DOHH2 (cell line): Measurements from ENCODE around the gene ZBTB16.

Experiments
- H3F3A ChIP-seq: fragments of 200-600 bp; sonication (generic), shearing (Covaris generic); 2 replicates; pipeline ENCODE4 v1.6.0; 2016; ENCODE audit warnings: antibody characterized with exemption, mild to moderate bottlenecking; ENCODE audit not compliant: control insufficient read depth, insufficient read depth
- H3K27ac ChIP-seq: fragments of 200-600 bp; sonication (generic); 2 replicates; pipeline ENCODE4 v1.5.1; 2014; ENCODE audit warnings: low read depth, mild to moderate bottlenecking, low read length, moderate library complexity
- H3K27me3 ChIP-seq: fragments of 200-600 bp; sonication (generic); 2 replicates; pipeline ENCODE4 v1.6.1; 2014; ENCODE audit warnings: mild to moderate bottlenecking, low read length, mixed read lengths; ENCODE audit not compliant: control insufficient read depth
- H3K36me3 ChIP-seq: fragments of 200-600 bp; sonication (generic); 2 replicates; pipeline ENCODE4 v1.6.1; 2014; ENCODE audit warnings: mild to moderate bottlenecking, low read length, moderate library complexity, mixed read lengths; ENCODE audit not compliant: control insufficient read depth
- H3K4me1 ChIP-seq: fragments of 200-600 bp; sonication (generic); 2 replicates; pipeline ENCODE4 v1.6.1; 2014; ENCODE audit warnings: mild to moderate bottlenecking, low read length, mixed read lengths; ENCODE audit not compliant: control insufficient read depth
- H3K4me2 ChIP-seq: fragments of 200-600 bp; sonication (generic); 2 replicates; pipeline ENCODE4 v1.6.0; 2014; ENCODE audit warnings: mild to moderate bottlenecking, low read length, moderate library complexity
- H3K4me3 ChIP-seq: fragments of 200-600 bp; sonication (generic); 2 replicates; pipeline ENCODE4 v1.5.1; 2014; ENCODE audit warnings: mild to moderate bottlenecking, low read length, mixed read lengths
- H3K79me2 ChIP-seq: fragments of 200-600 bp; sonication (generic); 2 replicates; pipeline ENCODE4 v1.6.1; 2014; ENCODE audit warnings: mild to moderate bottlenecking, low read length, mixed read lengths; ENCODE audit not compliant: control insufficient read depth
- H3K9me2 ChIP-seq: fragments of 200-600 bp; sonication (generic); replicated peaks from 2 replicates; pipeline ENCODE4 v1.6.1; 2014; ENCODE audit warnings: mild to moderate bottlenecking, low read length, mixed read lengths; ENCODE audit not compliant: control insufficient read depth
- H3K9me3 ChIP-seq: fragments of 200-600 bp; sonication (generic); 2 replicates; pipeline ENCODE4 v1.6.1; 2014; ENCODE audit warnings: antibody characterized with exemption, low read length, mixed read lengths; ENCODE audit not compliant: control insufficient read depth, insufficient read depth
- H4K20me1 ChIP-seq: fragments of 200-600 bp; sonication (generic); 2 replicates; pipeline ENCODE4 v1.6.0; 2014; ENCODE audit warnings: low read depth, mild to moderate bottlenecking, antibody characterized with exemption, low read length, moderate library complexity; ENCODE audit not compliant: control insufficient read depth, insufficient read depth
- EZH2phosphoT487 ChIP-seq: fragments of 200-600 bp; sonication (generic); IDR thresholded peaks from 2 replicates; pipeline ENCODE4 v1.6.1; 2017; ENCODE audit warnings: borderline replicate concordance, mild to moderate bottlenecking, antibody characterized with exemption, low read length, moderate library complexity, mixed read lengths
- TF ChIP-seq, protein P1 (sequence below): fragments of 200-600 bp; sonication (generic); IDR thresholded peaks from one replicate; pipeline ENCODE4 v1.5.1; 2014; ENCODE audit warnings: antibody characterized with exemption, mild to moderate bottlenecking, low read depth, low read length; ENCODE audit not compliant: poor library complexity, severe bottlenecking

Gene ZBTB16

GRCh38 chr11:114273071-114273470, 213.6 kb downstream of the ZBTB16 start:
- Histone ChIP-seq H3K36me3 (no peaks in the 10 kb centered on the region), H4K20me1 (no peaks in the 10 kb centered on the region), H3K27me3 (peaks cover 17% of the 10 kb centered on the region; the same call in 1 of the 2 replicates), H3F3A (no peaks in the 10 kb centered on the region), H3K79me2 (no peaks in the 10 kb centered on the region), H3K4me3 (no peak overlapping the region), H3K9me2 (no peaks in the 10 kb centered on the region), H3K4me1 (no peaks in the 10 kb centered on the region), H3K9me3 (no peaks in the 10 kb centered on the region), H3K27ac (no peak overlapping the region), H3K4me2 (no peak overlapping the region)
- TF ChIP-seq EZH2phosphoT487 = no peak
- TF ChIP-seq, protein P1, sequence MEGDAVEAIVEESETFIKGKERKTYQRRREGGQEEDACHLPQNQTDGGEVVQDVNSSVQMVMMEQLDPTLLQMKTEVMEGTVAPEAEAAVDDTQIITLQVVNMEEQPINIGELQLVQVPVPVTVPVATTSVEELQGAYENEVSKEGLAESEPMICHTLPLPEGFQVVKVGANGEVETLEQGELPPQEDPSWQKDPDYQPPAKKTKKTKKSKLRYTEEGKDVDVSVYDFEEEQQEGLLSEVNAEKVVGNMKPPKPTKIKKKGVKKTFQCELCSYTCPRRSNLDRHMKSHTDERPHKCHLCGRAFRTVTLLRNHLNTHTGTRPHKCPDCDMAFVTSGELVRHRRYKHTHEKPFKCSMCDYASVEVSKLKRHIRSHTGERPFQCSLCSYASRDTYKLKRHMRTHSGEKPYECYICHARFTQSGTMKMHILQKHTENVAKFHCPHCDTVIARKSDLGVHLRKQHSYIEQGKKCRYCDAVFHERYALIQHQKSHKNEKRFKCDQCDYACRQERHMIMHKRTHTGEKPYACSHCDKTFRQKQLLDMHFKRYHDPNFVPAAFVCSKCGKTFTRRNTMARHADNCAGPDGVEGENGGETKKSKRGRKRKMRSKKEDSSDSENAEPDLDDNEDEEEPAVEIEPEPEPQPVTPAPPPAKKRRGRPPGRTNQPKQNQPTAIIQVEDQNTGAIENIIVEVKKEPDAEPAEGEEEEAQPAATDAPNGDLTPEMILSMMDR = no peak

DNA sequence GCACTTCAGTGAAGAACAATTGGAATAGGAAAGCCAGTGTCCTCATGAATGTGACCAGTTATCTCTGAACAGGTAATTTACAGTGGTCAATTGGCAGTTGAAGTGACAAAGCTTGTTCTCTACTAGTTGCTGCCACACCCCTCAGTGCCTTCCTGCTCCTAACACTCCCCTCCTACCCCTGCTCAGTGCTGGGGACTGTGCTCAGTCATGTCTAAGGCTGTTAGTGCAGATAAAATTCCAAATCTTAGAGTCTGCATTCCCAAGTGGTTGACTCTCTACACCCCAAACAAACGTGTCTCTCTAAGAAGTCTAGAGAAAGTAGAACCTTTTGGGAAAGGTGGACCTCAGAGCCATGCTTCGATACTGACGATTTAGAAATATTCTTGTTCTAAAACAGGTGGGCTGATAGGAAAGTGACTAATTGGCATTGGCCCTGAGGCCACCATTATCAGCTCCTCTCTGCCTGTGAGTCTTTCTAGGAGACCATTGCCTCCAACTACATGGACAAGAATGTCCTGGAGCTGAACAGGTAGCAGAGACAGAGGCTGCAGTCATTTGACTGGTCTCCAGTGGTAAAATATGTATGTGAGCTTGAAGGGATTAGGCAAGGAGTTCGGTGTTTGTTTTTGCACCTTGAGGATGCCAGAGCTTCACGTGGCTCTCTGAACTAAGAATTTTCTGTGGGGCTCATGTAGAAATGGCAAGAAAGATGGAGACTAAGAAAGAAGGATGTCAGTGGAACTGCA, 214.6 kb downstream of the ZBTB16 start:
- no peaks in the 10 kb centered on the region for H3K9me2 ChIP-seq
- H3K4me2 ChIP-seq = no peak overlapping the region
- H3K36me3 ChIP-seq = no peaks in the 10 kb centered on the region
- H3K79me2 ChIP-seq = no peaks in the 10 kb centered on the region
- no peak for TF ChIP-seq EZH2phosphoT487
- TF ChIP-seq, protein P1 = no peak
- no peaks in the 10 kb centered on the region for H3F3A ChIP-seq
- no peaks in the 10 kb centered on the region for H3K4me1 ChIP-seq
- no peaks in the 10 kb centered on the region for H3K9me3 ChIP-seq
- H3K27me3 ChIP-seq = peaks cover 17% of the 10 kb centered on the region; the same call in 1 of the 2 replicates
- no peak overlapping the region for H3K27ac ChIP-seq
- H4K20me1 ChIP-seq = no peaks in the 10 kb centered on the region
- H3K4me3 ChIP-seq = no peak overlapping the region

DNA sequence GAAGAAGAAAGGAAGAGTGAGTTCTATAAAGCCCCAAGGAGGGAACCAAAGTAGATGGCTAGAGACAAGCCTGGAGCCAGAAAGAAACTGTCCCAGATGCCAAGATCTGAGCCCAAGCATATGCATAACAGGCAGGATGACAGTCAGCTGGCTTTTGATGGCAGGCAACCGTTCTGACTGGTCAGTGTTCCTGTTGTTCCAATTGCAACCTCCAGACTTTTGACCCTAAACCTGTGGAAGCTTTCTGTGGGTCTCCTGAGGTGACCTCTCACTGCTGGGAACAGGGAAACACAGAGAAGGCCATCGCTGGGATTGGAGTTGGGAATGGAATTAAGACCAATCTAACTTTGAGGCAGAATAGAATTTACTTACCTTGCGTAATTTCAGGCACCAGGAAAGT, 215.1 kb downstream of the ZBTB16 start:
- no peaks in the 10 kb centered on the region for H3K9me2 ChIP-seq
- no peaks in the 10 kb centered on the region for H4K20me1 ChIP-seq
- peaks cover 14% of the 10 kb centered on the region; the same call in 1 of the 2 replicates for H3K27me3 ChIP-seq
- H3K4me1 ChIP-seq = no peaks in the 10 kb centered on the region
- no peaks in the 10 kb centered on the region for H3K79me2 ChIP-seq
- H3K27ac ChIP-seq = no peak overlapping the region
- no peaks in the 10 kb centered on the region for H3K36me3 ChIP-seq
- H3K4me2 ChIP-seq = no peak overlapping the region
- H3K4me3 ChIP-seq = no peak overlapping the region
- no peak for TF ChIP-seq EZH2phosphoT487
- TF ChIP-seq, protein P1 = no peak
- no peaks in the 10 kb centered on the region for H3F3A ChIP-seq
- no peaks in the 10 kb centered on the region for H3K9me3 ChIP-seq
